K562 (cell line): Measurements from ENCODE around the gene RPP25. TPM values are rescaled to one million over a fixed set of nuclear protein-coding genes. Genes with fewer than 3 reads are reported as not detected.

Experiments
- ATF1 ChIP-seq, 2 experiments: fragments of 450-650 bp in 1 of 2; IDR thresholded peaks; 2 replicates each; pipeline ENCODE4 v1.6.1; 2016; ENCODE audit warnings: missing compliant biosample characterization in 1 of 2, missing genetic modification characterization in 1 of 2
- BRCA1 ChIP-seq, 2 experiments: fragments of 450-650 bp in 1 of 2; sonication (generic) in 1 of 2; formaldehyde crosslinking in 1 of 2; IDR thresholded peaks; 2 replicates each; pipeline versions ENCODE4 v1.5.0 to v1.6.1; 2017 to 2020; ENCODE audit warnings: mild to moderate bottlenecking in 1 of 2, missing genetic modification reagents in 1 of 2
- CHD2 ChIP-seq: IDR thresholded peaks from 2 replicates; pipeline ENCODE4 v1.6.1; 2011; ENCODE audit warnings: low read depth, low read length
- E2F5 ChIP-seq: sonication (generic); formaldehyde crosslinking; IDR thresholded peaks from 2 replicates; pipeline ENCODE4 v1.8.0; 2022; ENCODE audit warnings: mild to moderate bottlenecking, missing genetic modification reagents
- ESRRA ChIP-seq: fragments of 450-650 bp; IDR thresholded peaks from 2 replicates; pipeline ENCODE4 v1.6.1; 2014; ENCODE audit warnings: low read depth, mild to moderate bottlenecking, moderate library complexity, borderline replicate concordance
- FIP1L1 ChIP-seq: fragments of 200-400 bp; formaldehyde crosslinking; IDR thresholded peaks from 2 replicates; pipeline ENCODE4 v1.6.1; 2018; ENCODE audit warnings: mild to moderate bottlenecking, low read depth, low read length; ENCODE audit not compliant: poor library complexity, severe bottlenecking
- FUS ChIP-seq: fragments of 200-400 bp; formaldehyde crosslinking; optimal IDR thresholded peaks from 2 replicates; pipeline ENCODE3; 2017; ENCODE audit warnings: low read depth, low read length
- GMEB1 ChIP-seq: fragments of 250-450 bp; sonication (Bioruptor Pico); IDR thresholded peaks from 2 replicates; pipeline ENCODE4 v1.4.0; 2020; ENCODE audit warnings: mild to moderate bottlenecking
- HDGF ChIP-seq: fragments of 450-650 bp; IDR thresholded peaks from 2 replicates; pipeline ENCODE4 v1.6.1; 2016
- HNRNPL ChIP-seq: fragments of 200-400 bp; formaldehyde crosslinking; IDR thresholded peaks from 2 replicates; pipeline ENCODE4 v1.6.1; 2017; ENCODE audit warnings: low read depth, mild to moderate bottlenecking, low read length
- KAT2B ChIP-seq: IDR thresholded peaks from one replicate; pipeline ENCODE4 v1.6.1; 2012; ENCODE audit warnings: low read depth, mild to moderate bottlenecking, control low read depth, inconsistent platforms, low read length, moderate library complexity
- POLR2H ChIP-seq: IDR thresholded peaks from 2 replicates; pipeline ENCODE4 v1.6.1; 2016; ENCODE audit warnings: missing genetic modification characterization, low read depth, mild to moderate bottlenecking, control low read depth, missing compliant biosample characterization, moderate library complexity
- RBM15 ChIP-seq: fragments of 200-400 bp; formaldehyde crosslinking; IDR thresholded peaks from 2 replicates; pipeline ENCODE4 v1.6.1; 2018; ENCODE audit warnings: mild to moderate bottlenecking, low read length, moderate library complexity; ENCODE audit not compliant: insufficient read depth
- SIRT6 ChIP-seq: IDR thresholded peaks from one replicate; pipeline ENCODE4 v1.6.1; 2012; ENCODE audit warnings: low read depth, mild to moderate bottlenecking, control low read depth, inconsistent platforms, low read length, moderate library complexity
- STAT6 ChIP-seq: sonication (generic); formaldehyde crosslinking; IDR thresholded peaks from 2 replicates; pipeline ENCODE4 v1.8.1; 2023; ENCODE audit warnings: mild to moderate bottlenecking, missing genetic modification reagents
- ZFP36 ChIP-seq: fragments of 150-350 bp; IDR thresholded peaks from 2 replicates; pipeline ENCODE4 v1.6.1; 2018; ENCODE audit warnings: low read length, low read depth; ENCODE audit not compliant: partially characterized antibody
- ZNF274 ChIP-seq: IDR thresholded peaks from 2 replicates; pipeline ENCODE4 v1.6.1; 2011; ENCODE audit warnings: low read depth, mild to moderate bottlenecking, low read length, moderate library complexity, borderline replicate concordance
- ZNF592 ChIP-seq: fragments of 450-650 bp; IDR thresholded peaks from 2 replicates; pipeline ENCODE4 v1.6.1; 2017; ENCODE audit warnings: antibody characterized with exemption, mild to moderate bottlenecking
- polyA plus RNA-seq, 8 experiments: library from polyadenylated mRNA; depleted of rRNA in 4 of 8; stranded (reverse) in 5 of 8; unstranded in 3 of 8; fragments of >200 nt; fragmentation: Nextera tagmentation in 2 of 8; fragmentation: Illumina TruSeq in 1 of 8; extraction: Ambion mirVana in 2 of 8; extraction: Trizol in 1 of 8; gene quantifications; 2 replicates each; pipeline versions ENCODE4 v1.2.1 to v1.2.3, GENCODE V29; 2011 to 2014; ENCODE audit warnings: inconsistent platforms in 1 of 8, missing spikeins in 1 of 8
- total RNA-seq, 7 experiments: library from RNA; depleted of rRNA in 6 of 7; stranded (reverse); fragments of >200 nt in 6 of 7; fragmentation: Illumina TruSeq in 2 of 7; extraction: Trizol in 2 of 7; gene quantifications; 2 replicates each; pipeline versions ENCODE4 v1.2.1 to v1.2.3, GENCODE V29; 2011 to 2021; ENCODE audit warnings: low replicate concordance in 1 of 7

Gene RPP25
- total and polyA plus RNA-seq, 9 of the 15 experiments (the other 6 are each of a cell fraction or from before 2014, with no cell fraction given), result 1.1 to 12.3 (median 5.6) TPM

GRCh38 chr15:74937590-74938371 lies 18.8 kb downstream of the RPP25 start, which contains the start of gene COX5A (continued):
- TF ChIP-seq ZFP36 (no peak), BRCA1 (IDR thresholded peaks at IDR 0.05) (no peak), BRCA1 (CRISPR knock-in tag; IDR thresholded peaks at IDR 0.05) (no peak), HNRNPL (peak; percentile 98), ZNF592 (peak; percentile 64), FIP1L1 (peak; percentile 98), CHD2 (0 out of 2 replicates have a peak, but pooled peaks have one; percentile 9), FUS (peak; percentile 31), HDGF (no peak), RBM15 (no peak), ATF1 (CRISPR knock-in tag; IDR thresholded peaks at IDR 0.05) (peak; percentile 84), ATF1 (tag; IDR thresholded peaks at IDR 0.05) (peak; percentile 95), KAT2B (no peak), E2F5 (peak; percentile 82), POLR2H (peak; percentile 87), ZNF274 (no peak), SIRT6 (no peak), STAT6 (CRISPR knock-in tag) (no peak), GMEB1 (CRISPR knock-in tag) (peak; percentile 93), ESRRA (peak; percentile 99)
